Liver (tissue), 9 donors: Measurements from ENCODE around the gene DSCAM. TPM values are rescaled to one million over a fixed set of nuclear protein-coding genes. Genes with fewer than 3 reads are reported as not detected.
"Not testable (repeated sequence)": the region's sequence is repeated elsewhere in the genome, so short reads cannot be mapped to it uniquely, and the experiment has no call there.

ENCODE experiments used
- DNase-seq: peaks from one replicate; pipeline ENCODE4 v3.0.0-alpha.2; 2017; ENCODE audit warnings: low spot score
- H3K27ac ChIP-seq, 2 donors: one replicate each; pipeline ENCODE4 v1.7.0; 2013; ENCODE audit warnings: inconsistent platforms in 2 of 2, low read length in 2 of 2, control low read depth in 1 of 2, low read depth in 1 of 2, mild to moderate bottlenecking in 1 of 2
- H3K27me3 ChIP-seq, 4 donors: one replicate each; pipeline versions ENCODE4 v1.6.1 to v1.7.0; 2013; ENCODE audit warnings: low read length in 3 of 4, inconsistent platforms in 1 of 4, mild to moderate bottlenecking in 1 of 4, moderate library complexity in 1 of 4; ENCODE audit not compliant: control insufficient read depth in 4 of 4, insufficient read depth in 4 of 4
- H3K36me3 ChIP-seq, 4 donors: one replicate each; pipeline versions ENCODE4 v1.6.1 to v1.7.0; 2013; ENCODE audit warnings: low read length in 3 of 4, mild to moderate bottlenecking in 3 of 4, low read depth in 1 of 4, moderate library complexity in 1 of 4; ENCODE audit not compliant: control insufficient read depth in 4 of 4, insufficient read depth in 3 of 4
- H3K4me1 ChIP-seq, 4 donors: one replicate each; pipeline versions ENCODE4 v1.6.1 to v1.7.0; 2013; ENCODE audit warnings: low read length in 3 of 4, mild to moderate bottlenecking in 3 of 4, moderate library complexity in 1 of 4; ENCODE audit not compliant: control insufficient read depth in 4 of 4, insufficient read depth in 4 of 4
- H3K4me3 ChIP-seq, 3 donors: one replicate each; pipeline versions ENCODE4 v1.6.1 to v1.7.0; 2013; ENCODE audit warnings: low read length in 3 of 3, control low read depth in 1 of 3, low read depth in 1 of 3, mild to moderate bottlenecking in 1 of 3
- H3K9ac ChIP-seq, 2 donors: one replicate each; pipeline ENCODE4 v1.7.0; 2013; ENCODE audit warnings: low read length in 2 of 2, mild to moderate bottlenecking in 2 of 2, moderate library complexity in 2 of 2, control low read depth in 1 of 2, low read depth in 1 of 2
- H3K9me3 ChIP-seq, 4 donors: one replicate each; pipeline versions ENCODE4 v1.6.1 to v1.7.0; 2013; ENCODE audit warnings: low read length in 3 of 4; ENCODE audit not compliant: control insufficient read depth in 4 of 4
- ATF3 ChIP-seq: IDR thresholded peaks from 2 replicates; pipeline ENCODE4 v1.6.1; 2016; ENCODE audit warnings: antibody characterized with exemption
- FOXA1 ChIP-seq: IDR thresholded peaks from 2 replicates; pipeline ENCODE4 v1.6.1; 2016; ENCODE audit warnings: antibody characterized with exemption
- FOXA2 ChIP-seq: IDR thresholded peaks from 2 replicates; pipeline ENCODE4 v1.6.1; 2016; ENCODE audit warnings: antibody characterized with exemption
- GABPA ChIP-seq, 2 donors: IDR thresholded peaks in 1 of 2; conservative IDR thresholded peaks in 1 of 2; 2 replicates each; pipeline ENCODE4 v1.6.1; 2016; ENCODE audit warnings: antibody characterized with exemption in 2 of 2, mild to moderate bottlenecking in 1 of 2, moderate library complexity in 1 of 2
- HNF4A ChIP-seq, 2 donors: conservative IDR thresholded peaks; 2 replicates each; pipeline ENCODE4 v1.6.1; 2016; ENCODE audit warnings: antibody characterized with exemption in 2 of 2, mild to moderate bottlenecking in 2 of 2
- HNF4G ChIP-seq: IDR thresholded peaks from 2 replicates; pipeline ENCODE4 v1.6.1; 2016; ENCODE audit warnings: antibody characterized with exemption
- JUND ChIP-seq, 2 donors: IDR thresholded peaks; 2 replicates each; pipeline ENCODE4 v1.6.1; 2016; ENCODE audit warnings: antibody characterized with exemption in 2 of 2
- MAX ChIP-seq: IDR thresholded peaks from 2 replicates; pipeline ENCODE4 v1.6.1; 2016; ENCODE audit warnings: antibody characterized with exemption
- RAD21 ChIP-seq, 2 donors: IDR thresholded peaks; 2 replicates each; pipeline ENCODE4 v1.6.1; 2016; ENCODE audit warnings: antibody characterized with exemption in 2 of 2, mild to moderate bottlenecking in 2 of 2
- REST ChIP-seq: IDR thresholded peaks from 2 replicates; pipeline ENCODE4 v1.6.1; 2016; ENCODE audit warnings: antibody characterized with exemption, mild to moderate bottlenecking
- RXRA ChIP-seq, 2 donors: IDR thresholded peaks; 2 replicates each; pipeline ENCODE4 v1.6.1; 2017 to 2018; ENCODE audit warnings: antibody characterized with exemption in 2 of 2, mild to moderate bottlenecking in 1 of 2
- SP1 ChIP-seq: IDR thresholded peaks from 2 replicates; pipeline ENCODE4 v1.6.1; 2018; ENCODE audit warnings: antibody characterized with exemption, mild to moderate bottlenecking
- TAF1 ChIP-seq: conservative IDR thresholded peaks from 2 replicates; pipeline ENCODE4 v1.6.1; 2016; ENCODE audit warnings: antibody characterized with exemption, mild to moderate bottlenecking
- YY1 ChIP-seq: IDR thresholded peaks from 2 replicates; pipeline ENCODE4 v1.6.1; 2016; ENCODE audit warnings: antibody characterized with exemption, mild to moderate bottlenecking
- ZBTB33 ChIP-seq: IDR thresholded peaks from 2 replicates; pipeline ENCODE4 v1.6.1; 2016; ENCODE audit warnings: antibody characterized with exemption
- WGBS: extraction: QIAGEN DNeasy Blood & Tissue Kit; methylation state at CpG from one replicate; pipeline ENCODE4 v1.1.7; 2013; 5-methylcytosine and 5-hydroxymethylcytosine counted together
- polyA plus RNA-seq, 2 donors: library from polyadenylated mRNA; stranded (reverse) in 1 of 2; unstranded in 1 of 2; fragments of 200-250 nt in 1 of 2; fragments of >200 nt in 1 of 2; fragmentation: Nextera tagmentation in 1 of 2; extraction: Ambion mirVana in 1 of 2; gene quantifications; one replicate each; pipeline versions ENCODE4 v1.2.1 to v1.2.3, GENCODE V29; 2013 to 2015
- total RNA-seq, 2 donors: library from RNA; depleted of rRNA; stranded (reverse); fragments of >200 nt; gene quantifications; one replicate each; pipeline ENCODE4 v1.2.3, GENCODE V29; 2014
- donor health status: healthy.
- donor health status: healthy.
- donor health status: healthy.
- donor health status: healthy.
- donor health status: healthy.

DSCAM gene
- total and polyA plus RNA-seq, 4 donors: 0.02 to 0.23 (median 0.10) TPM

- 77% methylated on average over 8 of the region's 8 CpGs for WGBS
- Histone ChIP-seq H3K9me3 (no peaks in the 10 kb centered on the region), H3K9ac (no peak overlapping the region), H3K27me3 (no peaks in the 10 kb centered on the region), H3K4me3 (no peak overlapping the region), H3K4me1 (no peaks in the 10 kb centered on the region), H3K36me3 (no peaks in the 10 kb centered on the region), H3K27ac (no peak overlapping the region)
- TF ChIP-seq GABPA (IDR thresholded peaks at IDR 0.05 in 1 of 2, conservative IDR thresholded peaks at IDR 0.05 in 1 of 2) (no peak), TAF1 (no peak)
- DNase-seq: no peak
Measured at GRCh38 chr21:40269239-40269638, 577.7 kb downstream of the DSCAM start.

- H3K4me1 ChIP-seq, H3K4me3 ChIP-seq, H3K9me3 ChIP-seq, H3K27ac ChIP-seq, H3K36me3 ChIP-seq, H3K9ac ChIP-seq, DNase-seq: not testable (repeated sequence)
- WGBS: 72% methylated on average over 3 of the region's 3 CpGs
- H3K27me3 ChIP-seq: peaks cover 0 to 12% (median 2%) of the 10 kb centered on the region in 4 donors
Measured at GRCh38 chr21:40258456-40258855, 588.5 kb downstream of the DSCAM start.

GRCh38 chr21:40257342-40257741 is 589.6 kb downstream of the DSCAM start:
- no peak overlapping the region for H3K4me3 ChIP-seq
- H3K4me1 ChIP-seq: no peaks in the 10 kb centered on the region
- no peak overlapping the region for H3K27ac ChIP-seq
- no peak for DNase-seq
- WGBS: 52% methylated on average over 3 of the region's 3 CpGs
- peaks cover 0 to 3% (median under 1%) of the 10 kb centered on the region in 4 donors for H3K9me3 ChIP-seq
- H3K27me3 ChIP-seq: peaks cover 0 to 9% (median 2%) of the 10 kb centered on the region in 4 donors
- TF ChIP-seq RAD21 (IDR thresholded peaks at IDR 0.05): no peak
- no peak for TF ChIP-seq ATF3
- no peak for TF ChIP-seq FOXA2
- no peak for TF ChIP-seq GABPA (IDR thresholded peaks at IDR 0.05 in 1 of 2, conservative IDR thresholded peaks at IDR 0.05 in 1 of 2)
- no peak for TF ChIP-seq YY1
- no peak for TF ChIP-seq HNF4G
- no peak for TF ChIP-seq TAF1
- no peak for TF ChIP-seq ZBTB33
- no peak for TF ChIP-seq REST
- no peak for TF ChIP-seq FOXA1
- TF ChIP-seq RXRA (IDR thresholded peaks at IDR 0.05): no peak
- no peak for TF ChIP-seq SP1
- no peak for TF ChIP-seq JUND (IDR thresholded peaks at IDR 0.05)
- no peak for TF ChIP-seq MAX
- TF ChIP-seq HNF4A (conservative IDR thresholded peaks at IDR 0.05): no peak
- H3K36me3 ChIP-seq: no peaks in the 10 kb centered on the region
- no peak overlapping the region for H3K9ac ChIP-seq
